Esophagus (tissue), 2 donors: ENCODE measurements around the gene CCDC122. TPM values are rescaled to one million over a fixed set of nuclear protein-coding genes. Genes with fewer than 3 reads are reported as not detected.

Experiments
- H3K27ac ChIP-seq, 2 donors: one replicate each; pipeline ENCODE4 v1.5.1; 2013; ENCODE audit warnings: low read depth in 2 of 2, mild to moderate bottlenecking in 2 of 2, inconsistent platforms in 1 of 2, low read length in 1 of 2, moderate library complexity in 1 of 2
- H3K27me3 ChIP-seq, 2 donors: one replicate each; pipeline ENCODE4 v1.6.1; 2013; ENCODE audit warnings: low read length in 2 of 2, control low read depth in 1 of 2, mild to moderate bottlenecking in 1 of 2; ENCODE audit not compliant: insufficient read depth in 2 of 2, control insufficient read depth in 1 of 2
- H3K36me3 ChIP-seq, 2 donors: one replicate each; pipeline ENCODE4 v1.6.1; 2013; ENCODE audit warnings: low read length in 1 of 2; ENCODE audit not compliant: control insufficient read depth in 2 of 2, insufficient read depth in 2 of 2
- H3K4me1 ChIP-seq, 2 donors: one replicate each; pipeline ENCODE4 v1.6.1; 2013; ENCODE audit warnings: low read length in 1 of 2; ENCODE audit not compliant: control insufficient read depth in 2 of 2, insufficient read depth in 2 of 2
- H3K4me3 ChIP-seq, 2 donors: one replicate each; pipeline ENCODE4 v1.5.1; 2013; ENCODE audit warnings: low read length in 2 of 2, mild to moderate bottlenecking in 2 of 2, low read depth in 1 of 2, moderate library complexity in 1 of 2
- H3K9me3 ChIP-seq, 2 donors: one replicate each; pipeline ENCODE4 v1.6.1; 2013; ENCODE audit warnings: mild to moderate bottlenecking in 2 of 2, low read depth in 1 of 2, low read length in 1 of 2, moderate library complexity in 1 of 2; ENCODE audit not compliant: control insufficient read depth in 2 of 2, insufficient read depth in 1 of 2
- WGBS, 2 donors: extraction: QIAGEN DNeasy Blood & Tissue Kit; methylation state at CpG; one replicate each; pipeline ENCODE4 v1.1.7; 2013; 5-methylcytosine and 5-hydroxymethylcytosine counted together
- polyA plus RNA-seq, 2 donors: library from polyadenylated mRNA; stranded (reverse); fragments of 200-250 nt; gene quantifications; one replicate each; pipeline ENCODE4 v1.2.3, GENCODE V29; 2013
- donor health status: healthy with polysubstance abuse.
- donor health status: Bipolar disorder and iron deficiency.

Gene CCDC122
- polyA plus RNA-seq, 2 donors, result 2.3 to 4.0 TPM

DNA sequence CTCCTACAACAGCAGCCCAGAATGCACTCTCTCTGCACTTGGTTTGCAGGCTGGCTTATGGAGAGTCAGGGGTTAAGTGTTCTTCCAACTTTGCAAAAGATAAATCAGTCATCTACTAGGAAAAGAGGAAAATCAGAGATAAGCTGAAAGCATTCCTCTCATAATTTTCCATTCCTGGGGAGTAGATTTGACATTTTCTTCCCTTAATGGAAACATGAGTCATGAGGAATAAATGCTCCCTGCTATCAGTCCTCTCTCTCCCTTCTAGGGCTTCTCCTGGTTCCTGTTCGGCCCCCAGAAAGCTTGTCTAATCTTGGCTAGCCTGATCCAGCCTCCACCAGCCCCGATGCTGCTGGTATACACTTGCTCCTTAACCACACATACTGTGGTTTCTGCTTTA is 64.3 kb downstream of the CCDC122 start:
- WGBS, 2 donors, result 37 to 50% methylated on average over 2 of the region's 2 CpGs

DNA sequence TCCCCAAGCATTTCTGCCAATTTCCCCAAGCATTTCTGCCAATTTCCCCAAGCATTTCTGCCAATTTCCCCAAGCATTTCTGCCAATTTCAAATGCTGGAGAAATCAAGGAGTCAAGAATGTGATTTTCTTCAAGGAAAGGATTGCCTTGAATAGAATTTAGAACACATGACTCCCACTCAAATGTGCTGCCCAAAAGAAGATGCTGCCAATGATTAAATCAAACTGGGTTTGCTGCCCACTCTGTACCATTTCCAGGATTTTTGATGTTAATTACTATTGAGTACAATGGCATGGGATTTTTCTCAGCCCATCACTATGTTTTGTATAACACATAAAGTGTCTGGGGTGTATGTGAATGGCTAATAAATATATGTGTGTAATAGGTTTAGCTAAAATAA is 70.9 kb downstream of the CCDC122 start:
- H3K36me3 ChIP-seq, result no peaks in the 10 kb centered on the region
- H3K4me1 ChIP-seq, result no peaks in the 10 kb centered on the region
- no peak overlapping the region for H3K4me3 ChIP-seq
- H3K9me3 ChIP-seq, result no peaks in the 10 kb centered on the region
- no peak overlapping the region for H3K27ac ChIP-seq
- no peaks in the 10 kb centered on the region for H3K27me3 ChIP-seq

More for the DNA sequence above, 64.3 kb downstream of the CCDC122 start:
- no peak overlapping the region for H3K4me3 ChIP-seq
- no peaks in the 10 kb centered on the region for H3K4me1 ChIP-seq
- H3K36me3 ChIP-seq, result no peaks in the 10 kb centered on the region
- H3K27ac ChIP-seq, result no peak overlapping the region
- H3K9me3 ChIP-seq, result no peaks in the 10 kb centered on the region
- H3K27me3 ChIP-seq, result no peaks in the 10 kb centered on the region

DNA sequence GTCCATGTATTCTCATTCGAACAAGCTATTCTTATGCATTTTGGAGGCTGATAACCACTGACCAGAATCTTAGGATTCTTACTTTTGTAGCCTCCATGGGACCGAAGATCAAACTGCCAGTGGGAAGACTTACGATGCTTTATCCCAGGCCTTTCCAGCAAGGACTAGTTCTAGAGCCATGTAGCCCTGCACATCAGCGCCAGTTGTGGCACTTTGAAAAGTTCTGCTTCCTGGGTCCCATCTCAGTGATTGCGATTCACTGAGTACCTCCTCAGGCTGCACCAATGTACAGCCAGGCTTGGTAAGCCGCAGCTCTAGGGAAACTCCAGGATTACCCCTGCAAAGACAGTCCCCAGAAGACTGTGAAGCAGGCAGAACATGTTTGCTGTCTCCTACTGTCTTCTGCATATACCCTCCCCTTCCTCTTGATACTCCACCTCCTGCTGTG is 73.8 kb downstream of the CCDC122 start:
- H3K4me3 ChIP-seq, result no peak overlapping the region
- H3K36me3 ChIP-seq, result no peaks in the 10 kb centered on the region
- H3K9me3 ChIP-seq, result no peaks in the 10 kb centered on the region
- no peaks in the 10 kb centered on the region for H3K27me3 ChIP-seq
- H3K27ac ChIP-seq, result no peak overlapping the region
- WGBS, 2 donors, result 88 to 91% methylated on average over 6 of the region's 6 CpGs
- H3K4me1 ChIP-seq, result no peaks in the 10 kb centered on the region

DNA sequence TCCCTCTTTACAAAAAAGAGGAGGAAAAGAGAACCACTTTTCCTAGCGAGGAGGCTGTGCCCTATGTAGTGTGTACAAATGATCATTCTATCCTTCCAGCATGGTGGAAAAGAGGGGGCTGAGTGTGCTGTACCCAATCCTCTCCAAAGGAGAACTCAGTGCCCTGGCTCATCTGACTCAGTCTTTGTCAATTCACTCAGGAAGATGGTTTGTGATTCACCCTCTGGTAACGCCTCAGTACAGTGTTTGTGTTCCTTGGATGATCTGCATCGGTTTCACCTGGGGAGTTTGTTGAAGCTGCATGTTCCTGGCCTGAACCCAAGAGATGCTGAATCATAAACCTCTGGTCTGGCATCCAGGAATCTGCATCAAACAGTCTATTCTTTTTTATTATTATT is 74.5 kb downstream of the CCDC122 start:
- H3K27ac ChIP-seq, result no peak overlapping the region
- H3K9me3 ChIP-seq, result no peaks in the 10 kb centered on the region
- 22 to 26% methylated on average over 3 of the region's 3 CpGs for WGBS, 2 donors
- H3K27me3 ChIP-seq, result no peaks in the 10 kb centered on the region
- no peaks in the 10 kb centered on the region for H3K4me1 ChIP-seq
- no peak overlapping the region for H3K4me3 ChIP-seq
- no peaks in the 10 kb centered on the region for H3K36me3 ChIP-seq

DNA sequence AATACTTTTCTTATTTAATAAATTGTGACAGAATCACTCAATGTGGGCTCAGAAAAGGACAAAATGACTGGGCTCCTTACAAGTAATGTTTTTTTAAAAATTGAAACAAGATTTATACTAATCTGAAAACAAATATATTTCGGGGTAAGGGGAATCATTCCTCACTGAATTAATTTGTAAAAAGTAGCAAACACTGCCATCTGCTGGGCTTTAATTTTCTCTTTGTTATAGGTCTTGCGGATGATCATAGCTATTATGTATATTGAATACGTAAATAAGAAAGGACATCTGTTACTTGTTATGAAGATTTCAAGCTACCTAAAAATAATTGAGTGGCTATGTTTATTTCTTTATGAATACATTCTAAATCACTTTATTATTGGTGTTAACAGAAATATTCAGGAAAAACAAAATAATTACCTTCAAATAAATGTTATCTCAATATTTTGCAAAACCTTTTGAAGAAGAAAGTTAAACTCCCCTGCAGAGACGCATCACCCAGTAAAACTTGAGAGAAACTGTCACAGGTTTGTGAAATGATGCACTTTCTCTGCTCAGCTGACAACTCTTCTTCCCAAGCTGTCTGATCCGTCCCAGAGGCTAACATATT is 75.0 kb downstream of the CCDC122 start:
- no peak overlapping the region for H3K4me3 ChIP-seq
- H3K27ac ChIP-seq, result no peak overlapping the region
- H3K4me1 ChIP-seq, result no peaks in the 10 kb centered on the region
- no peaks in the 10 kb centered on the region for H3K27me3 ChIP-seq
- no peaks in the 10 kb centered on the region for H3K9me3 ChIP-seq
- no peaks in the 10 kb centered on the region for H3K36me3 ChIP-seq
- WGBS, 2 donors, result 15 to 17% methylated on average over 5 of the region's 5 CpGs

DNA sequence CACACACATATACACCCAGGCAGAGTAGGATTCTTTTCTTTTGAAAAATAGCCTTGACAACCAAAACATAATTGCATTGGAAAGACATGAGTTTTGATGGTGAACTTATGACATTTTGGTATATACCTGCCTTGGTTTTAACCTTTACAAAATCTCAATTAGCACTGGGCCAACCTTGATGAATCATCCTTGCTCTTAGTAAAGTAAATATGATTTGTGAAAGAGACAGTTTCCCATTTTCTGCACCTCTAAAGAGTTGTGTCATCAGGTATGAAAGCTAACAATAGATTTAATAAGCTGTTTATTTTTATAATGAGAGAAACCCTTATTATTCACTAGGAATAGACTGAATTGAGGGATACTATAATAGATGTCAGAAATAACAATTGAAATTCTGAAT is 77.0 kb downstream of the CCDC122 start:
- Histone ChIP-seq H3K4me3 (no peak overlapping the region), H3K4me1 (no peaks in the 10 kb centered on the region), H3K27me3 (no peaks in the 10 kb centered on the region), H3K27ac (no peak overlapping the region), H3K36me3 (no peaks in the 10 kb centered on the region), H3K9me3 (no peaks in the 10 kb centered on the region)

DNA sequence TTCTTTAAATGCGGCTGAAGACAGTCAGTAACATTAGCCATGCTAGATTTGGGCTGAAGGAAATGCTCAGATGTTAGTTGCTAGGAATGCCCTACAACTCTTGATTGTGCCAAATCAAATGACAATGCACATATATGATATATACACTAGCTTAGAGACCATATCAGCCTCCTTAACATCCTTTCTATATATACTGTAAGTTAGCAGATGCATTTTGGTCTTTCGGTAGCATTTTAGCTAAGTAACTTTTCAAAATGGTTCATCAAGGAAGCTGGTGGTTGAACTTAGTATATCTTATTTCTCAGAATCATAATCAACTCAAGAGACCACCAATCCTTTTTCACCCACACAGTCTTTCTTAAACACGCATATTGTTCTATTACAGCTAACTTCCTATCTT is 78.7 kb downstream of the CCDC122 start:
- no peaks in the 10 kb centered on the region for H3K9me3 ChIP-seq
- no peaks in the 10 kb centered on the region for H3K36me3 ChIP-seq
- WGBS, 2 donors, result 61 to 81% methylated on average over 3 of the region's 3 CpGs

DNA sequence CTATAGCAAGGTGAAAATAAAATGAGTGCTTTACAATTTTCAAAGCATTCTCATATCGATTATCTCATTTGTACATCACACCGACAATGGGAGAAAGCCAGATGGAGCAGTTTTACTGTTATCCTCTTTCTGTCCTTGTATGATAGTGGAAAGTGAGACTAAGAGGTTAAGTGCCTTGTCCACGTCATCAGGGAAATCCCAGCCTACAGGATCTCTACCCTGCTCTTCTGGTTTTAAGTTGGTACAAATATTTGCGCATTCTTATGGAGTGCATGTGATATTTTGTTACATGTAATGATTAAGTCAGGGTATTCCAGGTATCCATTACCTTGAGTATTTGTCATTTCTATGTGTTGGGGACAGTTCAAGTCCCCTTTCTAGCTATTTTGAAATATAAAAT is 80.3 kb downstream of the CCDC122 start:
- 70 to 72% methylated on average over 4 of the region's 4 CpGs for WGBS, 2 donors
- Histone ChIP-seq H3K27me3 (no peaks in the 10 kb centered on the region), H3K36me3 (no peaks in the 10 kb centered on the region), H3K4me3 (no peak overlapping the region), H3K27ac (no peak overlapping the region), H3K9me3 (no peaks in the 10 kb centered on the region), H3K4me1 (no peaks in the 10 kb centered on the region)

More for the DNA sequence above, 78.7 kb downstream of the CCDC122 start:
- Histone ChIP-seq H3K4me1 (no peaks in the 10 kb centered on the region), H3K27ac (no peak overlapping the region), H3K27me3 (no peaks in the 10 kb centered on the region), H3K4me3 (no peak overlapping the region)

DNA sequence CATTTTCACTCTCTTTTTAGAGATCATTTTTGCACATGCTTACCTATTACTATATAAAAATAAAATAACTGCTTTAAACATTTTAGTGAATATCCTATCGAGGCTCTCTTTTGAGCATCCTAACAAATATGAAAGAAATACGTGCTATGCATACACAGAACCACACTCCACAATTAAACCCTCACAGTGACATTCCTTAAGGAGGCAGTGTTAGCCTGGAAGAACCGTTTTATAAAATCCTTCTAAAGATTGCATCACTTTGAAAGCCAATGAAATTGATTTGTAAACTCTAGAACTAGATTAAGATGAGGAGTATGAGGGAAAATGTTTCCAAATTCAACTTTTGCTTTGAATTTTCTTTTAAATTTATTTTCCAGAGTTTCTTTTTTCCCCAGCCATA is 81.7 kb downstream of the CCDC122 start:
- Histone ChIP-seq H3K4me3 (no peak overlapping the region), H3K36me3 (no peaks in the 10 kb centered on the region), H3K27me3 (no peaks in the 10 kb centered on the region), H3K4me1 (no peaks in the 10 kb centered on the region), H3K9me3 (no peaks in the 10 kb centered on the region), H3K27ac (no peak overlapping the region)
- WGBS, 2 donors, result 59 to 64% methylated on average over 3 of the region's 3 CpGs

DNA sequence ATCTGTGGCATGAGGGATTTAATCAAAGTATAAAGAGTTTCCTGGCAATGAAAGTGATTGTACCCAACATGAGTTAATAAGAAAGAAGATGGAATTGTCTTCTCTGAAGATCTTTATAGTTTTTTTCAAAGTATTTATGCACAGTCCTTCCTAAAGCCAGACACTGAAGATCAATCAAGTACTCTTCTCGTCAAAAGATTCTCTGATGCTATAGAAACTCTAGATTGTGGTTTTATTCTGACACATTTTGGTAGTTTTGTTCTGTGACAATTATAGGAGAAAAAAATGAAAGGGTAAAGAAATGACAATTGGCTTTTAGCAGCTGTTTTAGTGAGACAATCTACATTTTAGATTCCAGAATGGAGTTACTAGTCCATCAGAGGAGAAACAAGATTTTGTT is 82.4 kb downstream of the CCDC122 start:
- no peaks in the 10 kb centered on the region for H3K4me1 ChIP-seq
- H3K36me3 ChIP-seq, result no peaks in the 10 kb centered on the region
- H3K27me3 ChIP-seq, result no peaks in the 10 kb centered on the region
- H3K27ac ChIP-seq, result no peak overlapping the region
- no peaks in the 10 kb centered on the region for H3K9me3 ChIP-seq
- H3K4me3 ChIP-seq, result no peak overlapping the region
- 70 to 84% methylated on average over 1 of the region's 1 CpG for WGBS, 2 donors
